Stimulated activated CD4-positive, alpha-beta T cell treated with anti-CD3 and anti-CD28 coated beads, Interleukin-1b, Interleukin-23, amount 100 ng/mL, for 4 hours (primary cell): Measurements from ENCODE around the gene EPHA3.

Experiments
- DNase-seq, 2 donors: peaks; one replicate each; pipeline ENCODE4 v3.0.0-alpha.2; 2020; ENCODE audit warnings: low read depth in 2 of 2

Gene EPHA3

GRCh38 chr3:89227634-89228033, 120.2 kb downstream of the EPHA3 start:
- no peak for DNase-seq

GRCh38 chr3:89232155-89232554, 124.7 kb downstream of the EPHA3 start:
- no peak for DNase-seq

- DNase-seq, result no peak
Observed at GRCh38 chr3:89234620-89235019, 127.2 kb downstream of the EPHA3 start.

GRCh38 chr3:89238846-89239245, 131.4 kb downstream of the EPHA3 start:
- no peak for DNase-seq

- no peak for DNase-seq
Observed at GRCh38 chr3:89239774-89240173, 132.4 kb downstream of the EPHA3 start.

- no peak for DNase-seq
Observed at GRCh38 chr3:89245612-89246011, 138.2 kb downstream of the EPHA3 start.

GRCh38 chr3:89246326-89246725, 138.9 kb downstream of the EPHA3 start:
- no peak for DNase-seq

- no peak for DNase-seq
Observed at GRCh38 chr3:89250742-89251141, 143.3 kb downstream of the EPHA3 start.

GRCh38 chr3:89252016-89252415, 144.6 kb downstream of the EPHA3 start:
- no peak for DNase-seq

GRCh38 chr3:89252860-89253259, 145.4 kb downstream of the EPHA3 start:
- DNase-seq, result no peak

GRCh38 chr3:89256395-89256794, 149.0 kb downstream of the EPHA3 start:
- no peak for DNase-seq

- no peak for DNase-seq
Observed at GRCh38 chr3:89256882-89257281, 149.5 kb downstream of the EPHA3 start.

- DNase-seq, result no peak
Observed at GRCh38 chr3:89260721-89261120, 153.3 kb downstream of the EPHA3 start.

GRCh38 chr3:89261673-89262072, 154.3 kb downstream of the EPHA3 start:
- DNase-seq, result no peak

GRCh38 chr3:89262309-89262929, 155.0 kb downstream of the EPHA3 start:
- no peak for DNase-seq

GRCh38 chr3:89264037-89264560, 156.7 kb downstream of the EPHA3 start:
- DNase-seq, result no peak

- no peak for DNase-seq
Observed at GRCh38 chr3:89266074-89266473, 158.7 kb downstream of the EPHA3 start.

- no peak for DNase-seq
Observed at GRCh38 chr3:89268059-89268458, 160.6 kb downstream of the EPHA3 start.

GRCh38 chr3:89270201-89270600, 162.8 kb downstream of the EPHA3 start:
- DNase-seq, result no peak

GRCh38 chr3:89275001-89275400, 167.6 kb downstream of the EPHA3 start:
- no peak for DNase-seq

GRCh38 chr3:89276116-89276515, 168.7 kb downstream of the EPHA3 start:
- no peak for DNase-seq

- DNase-seq, result no peak
Observed at GRCh38 chr3:89278302-89279025, 171.0 kb downstream of the EPHA3 start.

GRCh38 chr3:89280301-89280700, 172.9 kb downstream of the EPHA3 start:
- no peak for DNase-seq
